IPS-NIHi11 (cell line): Measurements from ENCODE around the gene LIN54.
"Not testable (repeated sequence)": the region's sequence is repeated elsewhere in the genome, so short reads cannot be mapped to it uniquely, and the experiment has no call there.

Experiments used
- DNase-seq: peaks from one replicate; pipeline ENCODE4 v3.0.0; 2012; ENCODE audit warnings: mixed read lengths, low spot score

LIN54 gene

DNA sequence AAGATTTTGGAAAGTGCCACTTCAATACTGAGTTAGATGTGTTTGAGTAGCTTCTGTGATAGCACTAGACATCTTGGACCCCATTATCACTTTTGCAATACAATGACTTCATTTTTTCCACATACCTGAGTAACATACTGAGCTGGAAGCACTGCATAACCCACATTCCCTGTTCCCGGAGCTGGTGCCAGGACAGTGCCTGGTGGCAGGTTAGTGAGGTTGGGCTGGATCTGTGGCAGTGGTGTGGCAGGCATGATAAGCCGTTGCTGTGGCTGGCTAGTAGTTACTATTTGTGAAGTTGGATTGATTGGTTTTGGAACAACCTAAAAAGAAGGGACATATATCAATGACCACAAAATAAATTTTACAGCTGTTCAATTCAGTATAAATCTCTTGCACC lies 71.2 kb downstream of the LIN54 start:
- no peak for DNase-seq

DNA sequence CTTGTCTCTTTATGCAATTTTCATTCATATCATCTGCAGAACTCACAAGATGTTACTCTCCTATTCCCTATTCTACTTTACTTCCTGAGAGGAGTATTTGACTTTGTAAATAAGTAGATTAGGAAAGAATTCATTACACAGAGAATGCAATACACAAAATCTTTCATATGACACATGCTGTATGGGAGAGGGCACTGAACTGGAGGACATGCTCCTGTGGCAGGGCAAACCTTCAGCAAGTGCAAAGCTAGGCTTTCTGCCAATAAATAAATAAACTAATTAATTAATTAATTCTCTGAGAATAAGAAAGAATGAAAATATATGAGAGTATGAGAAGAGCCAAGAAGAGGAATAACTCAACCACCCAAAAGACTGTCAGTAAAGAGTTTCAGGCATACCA lies 76.2 kb downstream of the LIN54 start:
- no peak for DNase-seq

DNA sequence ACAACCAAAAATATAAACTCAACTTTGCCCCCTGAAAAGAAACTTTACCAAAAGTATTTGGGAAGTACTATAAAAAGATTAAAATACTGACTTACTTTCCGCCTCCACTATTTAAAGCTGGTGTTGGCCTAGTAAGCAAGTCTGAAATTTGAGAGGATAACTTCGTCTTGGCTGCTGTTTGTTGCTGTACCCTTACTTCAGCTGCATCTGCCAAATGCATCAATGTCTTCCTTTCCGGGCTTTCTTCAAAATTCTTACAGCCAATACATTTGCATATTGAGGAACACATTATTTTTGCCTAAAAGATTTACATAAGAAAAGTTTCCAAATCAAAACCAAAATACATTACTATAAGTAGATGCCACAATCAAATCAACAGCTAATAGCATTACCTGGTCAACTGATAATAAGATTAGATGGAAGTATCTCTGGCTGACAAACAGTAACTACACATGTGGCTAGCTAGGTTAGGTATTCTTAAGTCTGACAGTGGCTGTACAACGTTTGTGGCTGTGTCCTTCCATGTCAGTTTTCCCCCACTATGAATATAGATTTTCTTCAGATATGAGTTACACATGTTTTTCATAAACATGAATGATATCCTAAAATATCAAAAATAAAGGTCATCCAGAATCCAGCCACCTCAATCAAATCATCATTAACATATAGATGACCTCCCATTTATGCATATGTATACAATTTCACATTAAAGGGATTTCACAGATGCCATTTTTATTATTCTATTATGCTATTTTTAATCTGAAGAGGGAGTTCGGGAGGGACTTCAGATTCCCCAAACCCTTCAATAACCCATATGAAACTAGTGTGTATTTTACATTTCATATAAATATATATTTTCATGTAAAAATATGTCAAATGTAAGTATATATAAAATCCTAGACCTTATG lies 79.5 kb downstream of the LIN54 start:
- no peak for DNase-seq

DNA sequence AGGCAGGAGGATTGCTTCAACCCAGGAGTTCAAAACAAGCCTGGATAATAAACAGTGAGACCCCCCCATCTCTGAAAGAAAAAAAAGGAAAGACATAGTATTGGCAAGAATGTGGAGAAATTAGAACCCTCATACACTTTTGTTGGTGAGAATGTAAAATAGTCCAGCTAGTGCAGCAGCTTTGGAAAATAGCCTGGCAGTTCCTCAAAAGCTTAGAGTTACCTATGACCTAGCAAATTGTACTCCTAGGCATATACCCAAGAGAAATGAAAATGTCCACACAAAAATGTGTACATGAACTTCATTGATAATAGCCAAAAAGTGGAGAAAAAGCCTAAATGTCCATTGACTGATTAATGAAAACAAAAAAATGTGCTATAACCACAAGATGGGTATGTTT lies 88.8 kb downstream of the LIN54 start:
- no peak for DNase-seq

DNA sequence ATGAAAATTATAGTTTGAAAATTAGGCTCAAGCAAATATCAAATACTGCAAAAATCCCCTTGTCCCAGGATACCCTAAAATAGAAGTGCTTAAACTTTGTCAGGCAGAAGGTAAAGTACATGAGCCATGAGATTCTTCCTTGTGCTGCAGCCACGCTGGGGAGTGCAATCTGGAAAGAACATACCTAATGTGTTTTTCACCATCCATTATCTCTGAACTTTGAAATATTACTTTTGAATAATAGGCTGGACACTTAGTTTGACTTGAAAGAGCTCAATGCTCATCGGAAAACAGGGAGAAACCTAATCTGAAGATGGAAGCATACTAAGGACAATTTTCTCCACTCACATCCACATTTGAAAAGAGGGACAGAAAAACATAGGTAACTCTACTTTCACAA lies 91.2 kb downstream of the LIN54 start:
- no peak for DNase-seq

DNA sequence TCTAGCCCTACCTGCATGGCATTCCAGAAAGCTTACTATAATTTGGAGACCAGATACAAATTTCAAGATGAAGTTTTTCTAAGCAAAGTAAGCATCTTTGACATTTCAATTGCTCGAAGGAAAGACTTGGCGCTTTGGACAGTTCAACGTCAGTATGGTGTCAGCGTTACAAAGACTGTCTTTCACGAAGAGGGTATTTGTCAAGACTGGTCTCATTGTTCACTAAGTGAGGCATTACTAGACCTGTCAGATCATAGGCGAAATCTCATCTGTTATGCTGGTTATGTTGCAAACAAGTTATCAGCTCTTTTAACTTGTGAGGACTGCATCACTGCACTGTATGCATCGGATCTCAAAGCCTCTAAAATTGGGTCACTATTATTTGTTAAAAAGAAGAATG lies 92.5 kb downstream of the LIN54 start:
- no peak for DNase-seq

DNA sequence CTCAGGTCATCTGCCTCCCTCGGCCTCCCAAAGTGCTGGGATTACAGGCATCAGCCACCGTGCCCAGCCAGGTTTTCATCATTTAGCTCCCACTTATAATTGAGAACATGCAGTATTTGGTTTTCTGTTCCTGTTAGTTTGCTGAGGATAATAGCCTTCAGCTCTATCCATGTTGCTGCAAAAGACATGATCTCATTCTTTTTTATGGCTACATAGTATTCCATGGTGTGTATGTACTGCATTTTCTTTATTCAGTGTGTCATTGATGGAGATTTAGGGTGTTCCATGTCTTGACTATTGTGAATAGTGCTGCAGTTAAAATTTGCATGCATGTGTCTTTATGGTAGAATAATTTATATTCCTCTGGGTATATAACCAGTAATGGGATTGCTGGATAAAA lies 96.7 kb downstream of the LIN54 start:
- not testable (repeated sequence) for DNase-seq

DNA sequence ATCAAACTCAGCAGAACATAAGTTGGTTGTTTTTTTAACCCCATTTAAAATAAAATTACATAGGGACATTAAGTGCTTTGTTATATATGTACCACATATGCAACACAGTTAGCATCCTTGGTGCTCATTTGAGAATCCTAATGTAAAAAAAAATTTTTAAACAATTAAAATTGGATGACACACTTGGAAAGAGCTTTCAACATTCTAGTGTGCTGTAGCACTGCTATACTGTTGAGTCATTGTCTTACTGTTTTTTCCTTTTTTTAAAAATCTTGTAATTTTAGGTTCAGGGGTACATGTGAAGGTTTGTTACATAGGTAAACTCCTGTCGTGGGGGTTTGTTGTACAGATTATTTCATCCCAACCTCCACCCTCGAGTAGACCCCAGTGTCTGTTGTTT lies 97.3 kb downstream of the LIN54 start:
- no peak for DNase-seq

DNA sequence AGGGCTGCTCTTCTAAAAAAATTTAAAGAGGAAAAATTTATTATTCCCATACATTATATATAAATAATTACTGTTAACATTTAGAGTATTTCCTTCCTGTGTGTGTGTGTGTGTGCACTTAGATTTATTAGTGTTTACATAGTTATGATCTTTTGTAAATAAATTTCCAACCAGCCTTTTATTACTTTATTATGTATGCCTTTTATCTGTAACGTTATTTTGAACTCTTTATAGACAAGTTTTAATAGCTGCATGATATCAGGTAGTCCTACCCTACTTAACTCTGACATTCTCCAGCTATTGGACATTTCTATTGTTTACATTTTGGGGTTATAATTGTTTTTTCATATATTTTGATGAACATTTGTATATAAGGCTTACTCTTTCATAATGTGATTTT lies 101.3 kb downstream of the LIN54 start:
- DNase-seq = no peak

DNA sequence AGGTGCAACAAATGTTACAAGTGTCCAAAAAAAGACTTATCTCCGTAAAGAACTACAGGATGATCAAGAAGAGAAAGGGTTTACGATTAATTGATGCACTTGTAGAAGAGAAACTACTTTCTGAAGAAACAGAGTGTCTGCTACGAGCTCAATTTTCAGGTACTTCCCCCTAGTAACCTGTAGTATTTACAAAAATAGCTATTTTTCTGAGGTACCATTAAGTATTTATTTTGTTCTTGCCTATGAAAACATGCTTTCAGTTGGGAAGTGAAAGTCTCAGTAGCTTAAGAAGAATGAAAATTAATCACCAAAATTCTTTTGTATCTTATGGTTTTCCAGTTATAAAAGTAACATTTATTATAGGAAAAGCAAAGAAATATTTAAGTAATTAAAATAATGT lies 104.2 kb downstream of the LIN54 start:
- DNase-seq = no peak

DNA sequence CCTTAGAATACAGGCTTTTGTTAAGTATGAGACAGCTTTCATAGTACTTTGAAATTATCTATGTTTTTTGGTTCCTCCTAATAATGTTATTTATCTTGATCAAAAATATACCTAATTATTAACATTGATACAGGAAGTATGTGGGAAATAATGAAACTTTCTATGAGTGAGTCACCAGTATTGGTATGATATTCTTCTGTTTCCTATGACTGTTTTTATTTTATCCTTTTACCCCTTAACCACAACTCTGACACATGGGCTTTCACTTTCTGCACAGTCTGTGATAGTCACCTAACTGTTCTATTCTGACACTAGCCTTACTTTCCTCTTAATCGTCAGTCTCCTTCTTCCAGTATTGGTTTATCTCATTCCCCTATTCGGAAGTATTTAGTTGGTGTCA lies 105.4 kb downstream of the LIN54 start:
- no peak for DNase-seq

DNA sequence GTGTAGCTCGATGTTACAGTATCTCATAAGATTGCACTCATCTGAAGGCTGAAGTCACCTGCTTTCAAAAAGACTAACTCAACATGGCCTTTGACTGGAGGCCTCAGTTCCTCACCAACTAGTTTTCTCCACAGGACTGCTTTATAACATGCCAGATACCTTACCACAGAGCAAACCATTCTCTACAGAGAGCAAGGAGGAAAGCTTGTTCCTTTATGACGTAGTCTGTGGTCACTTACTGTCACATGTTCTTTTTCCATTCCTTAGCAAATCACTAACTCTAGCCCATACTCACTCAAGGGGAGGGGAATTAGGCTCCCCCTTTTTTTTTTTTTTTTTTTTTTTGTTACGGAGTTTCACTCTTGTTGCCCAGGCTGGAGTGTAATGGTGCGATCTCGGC lies 106.9 kb downstream of the LIN54 start:
- no peak for DNase-seq

DNA sequence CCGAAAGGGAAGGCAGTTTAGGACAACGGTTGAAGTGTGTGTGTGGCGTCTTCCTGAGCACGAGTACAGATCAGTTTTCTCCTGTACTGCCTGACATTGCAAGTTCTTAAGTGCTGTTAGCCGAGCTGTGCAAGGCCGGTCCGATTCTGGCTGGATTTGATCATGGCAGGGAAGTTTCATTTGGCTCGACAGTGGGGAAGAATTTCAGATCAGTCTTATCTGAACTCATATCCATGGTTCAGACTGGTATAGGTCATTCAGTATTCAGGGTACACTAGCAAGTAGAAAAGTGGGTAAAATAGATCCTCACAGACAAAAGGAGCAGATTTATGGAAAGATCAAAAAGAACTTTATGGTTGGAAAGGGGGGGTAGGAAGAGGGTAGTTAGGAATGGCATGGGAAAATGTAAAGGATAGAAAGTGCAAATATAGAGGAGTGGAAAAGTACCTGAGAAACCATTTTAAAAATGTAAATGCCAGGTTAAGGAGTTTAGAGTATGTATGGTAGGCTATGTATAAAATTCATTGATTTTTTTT lies 109.4 kb downstream of the LIN54 start:
- no peak for DNase-seq

DNA sequence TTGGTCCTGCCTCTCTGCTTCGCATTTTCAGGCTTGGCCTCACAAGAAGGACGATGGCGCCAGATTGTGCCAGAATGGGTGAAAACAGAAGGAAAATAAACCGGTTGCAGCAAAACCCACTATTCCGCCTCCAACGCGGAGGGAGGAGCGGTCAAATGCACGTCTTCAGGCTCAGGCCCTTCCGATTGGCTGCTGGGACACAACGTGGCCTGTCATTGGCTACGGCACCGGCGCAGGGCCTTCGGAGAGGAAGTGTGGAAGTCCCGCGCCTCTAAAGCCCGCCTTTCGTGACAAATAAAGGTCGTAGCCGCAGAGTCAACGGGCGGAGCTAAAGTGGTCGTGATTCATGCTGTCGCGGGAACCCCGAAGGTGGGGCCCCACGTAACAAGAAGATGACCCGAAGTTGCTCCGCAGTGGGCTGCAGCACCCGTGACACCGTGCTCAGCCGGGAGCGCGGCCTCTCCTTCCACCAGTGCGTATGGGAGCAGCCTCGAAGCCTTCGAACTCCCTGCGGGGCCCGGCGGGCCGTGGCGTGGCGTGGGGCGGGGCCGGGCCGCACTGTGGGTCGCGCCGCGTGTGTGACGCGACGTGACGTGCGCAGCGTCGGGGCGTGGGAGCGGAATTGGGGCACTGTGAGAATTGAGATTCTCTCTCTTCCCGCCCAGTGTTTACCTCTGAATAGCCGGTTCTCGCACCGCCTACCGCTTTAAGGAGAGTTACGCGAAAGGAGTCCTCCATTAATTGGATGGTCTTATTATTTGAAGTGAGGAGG lies 110.0 kb downstream of the LIN54 start, which contains the start of gene THAP9:
TSS of gene THAP9 (plus strand) at position 325 of the 772 bp plus-strand sequence. CDS start at position 393, 68 bp downstream.
- DNase-seq = peak; percentile 95

DNA sequence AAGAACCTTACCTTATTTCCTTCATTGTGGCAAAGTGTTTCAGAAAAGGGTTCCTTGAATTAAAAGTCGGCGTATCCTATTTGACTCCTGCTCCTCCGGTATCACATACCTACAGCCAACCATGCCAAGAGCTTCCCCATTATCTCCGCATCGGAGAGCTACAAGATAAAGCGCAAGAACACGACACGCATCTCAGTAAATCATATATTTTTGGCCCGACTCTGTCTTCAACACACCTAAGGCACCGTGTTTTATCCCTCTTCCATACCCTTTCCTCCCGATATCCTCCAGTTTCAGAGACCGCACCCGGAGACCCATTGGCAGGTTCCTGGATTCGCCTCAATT lies 110.6 kb downstream of the LIN54 start:
- no peak for DNase-seq

DNA sequence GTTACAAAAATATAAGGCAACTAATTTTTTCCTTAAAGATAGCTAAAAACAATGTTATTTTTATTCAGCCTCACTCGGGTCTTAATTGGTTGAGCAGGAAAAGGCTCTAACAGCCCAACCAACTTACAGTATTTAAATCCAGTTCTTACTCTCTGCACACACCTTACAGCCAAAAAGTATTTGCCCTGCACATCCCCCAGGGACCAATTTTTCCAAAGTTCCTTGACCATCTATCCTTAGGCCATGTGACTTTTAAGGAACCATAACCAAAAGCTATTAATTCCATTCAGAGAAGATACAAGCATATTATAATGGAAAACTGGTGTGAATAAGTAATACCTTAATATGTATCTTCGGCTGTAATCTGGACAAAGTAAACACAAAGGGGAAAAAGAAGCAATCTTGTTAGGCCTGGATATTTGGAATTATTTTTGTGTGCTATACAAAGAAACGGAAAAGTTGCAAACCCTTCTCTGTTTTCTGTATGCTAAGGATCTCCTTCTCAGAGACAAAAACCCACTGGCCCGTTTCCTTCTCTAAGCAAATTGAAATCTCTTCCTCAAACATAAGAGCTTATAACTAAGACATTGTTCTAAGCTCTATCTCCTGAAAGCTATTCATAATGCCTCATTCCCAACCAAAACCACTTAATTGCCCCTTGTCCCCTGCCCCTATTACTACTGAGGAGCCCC lies 111.1 kb downstream of the LIN54 start:
- no peak for DNase-seq

DNA sequence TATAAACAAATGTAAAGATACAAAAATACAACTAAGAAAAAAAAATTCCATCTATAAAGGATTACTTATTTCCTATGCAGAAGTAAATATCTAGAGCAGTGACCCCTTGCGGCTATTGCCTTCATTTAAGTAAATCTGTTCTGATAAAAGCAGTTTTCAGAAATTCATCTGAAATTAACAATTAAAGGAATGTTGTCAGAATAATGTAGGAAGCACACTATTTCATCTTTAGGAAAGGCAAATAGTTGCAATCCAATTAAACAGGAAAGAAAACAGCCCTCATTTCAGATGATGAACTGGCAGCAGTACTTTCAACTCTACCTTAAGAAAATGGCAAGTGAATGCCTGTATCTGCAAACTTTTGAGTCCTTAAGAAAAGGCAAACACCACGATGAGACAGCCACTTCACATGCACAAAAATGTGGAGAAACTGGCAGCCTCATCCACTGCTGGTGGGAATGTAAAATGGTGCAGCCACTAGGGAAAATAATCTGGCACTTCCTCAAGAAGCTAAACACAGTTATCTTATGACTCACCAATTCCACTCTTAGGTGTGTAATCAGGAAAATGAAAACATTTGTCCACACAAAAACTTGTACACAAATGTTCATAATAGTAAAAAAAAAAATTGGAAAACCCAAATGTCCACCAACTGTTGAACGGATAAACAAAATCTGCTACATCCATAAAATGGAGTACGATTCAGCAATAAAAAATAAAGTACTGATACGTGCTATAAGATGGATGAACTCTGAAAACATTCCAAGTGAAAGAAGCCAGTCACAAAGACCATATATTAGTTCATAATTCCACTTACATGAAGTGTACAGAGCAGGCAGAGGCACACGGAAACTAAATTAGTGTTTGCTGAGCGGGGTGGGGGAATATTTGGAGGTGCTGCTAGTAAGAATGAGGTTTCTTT lies 112.0 kb downstream of the LIN54 start:
- DNase-seq = no peak

DNA sequence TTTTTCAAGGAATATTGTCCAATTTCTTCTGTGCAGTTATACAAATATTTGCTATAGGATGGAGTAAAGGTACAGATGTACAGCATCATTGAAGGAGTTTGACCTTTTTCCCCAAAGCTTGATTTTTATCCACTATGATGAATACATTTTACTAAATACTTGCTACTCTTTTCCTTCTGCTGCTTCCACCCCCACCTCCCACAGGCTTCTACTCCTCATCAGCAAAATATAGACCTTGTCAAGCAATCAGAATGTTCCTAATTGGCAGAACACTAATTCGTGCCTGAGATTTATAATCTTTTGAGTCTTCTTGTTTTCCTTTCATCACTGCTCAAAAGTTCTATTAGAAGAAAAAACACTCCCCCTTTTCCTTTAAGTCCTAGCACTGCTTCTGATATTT lies 113.9 kb downstream of the LIN54 start:
- no peak for DNase-seq

DNA sequence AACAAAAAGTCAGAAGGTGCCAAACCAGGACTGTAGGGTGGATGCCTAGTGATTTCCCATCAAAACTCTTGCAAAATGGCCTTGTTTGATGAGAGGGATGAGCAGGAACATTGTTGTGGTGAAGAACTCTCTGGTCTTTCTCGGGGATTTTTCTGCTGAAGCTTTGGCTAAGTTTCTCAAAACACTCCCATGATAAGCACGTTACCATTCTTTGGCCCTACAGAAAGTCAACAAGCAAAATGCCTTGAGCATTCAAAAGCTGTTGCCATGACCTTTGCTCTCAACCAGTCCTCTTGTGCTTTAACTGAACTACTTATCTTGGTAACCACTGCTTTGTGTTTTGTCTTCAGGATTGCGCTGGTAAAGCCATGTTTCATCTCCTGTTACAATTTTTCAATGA lies 116.7 kb downstream of the LIN54 start:
- no peak for DNase-seq

DNA sequence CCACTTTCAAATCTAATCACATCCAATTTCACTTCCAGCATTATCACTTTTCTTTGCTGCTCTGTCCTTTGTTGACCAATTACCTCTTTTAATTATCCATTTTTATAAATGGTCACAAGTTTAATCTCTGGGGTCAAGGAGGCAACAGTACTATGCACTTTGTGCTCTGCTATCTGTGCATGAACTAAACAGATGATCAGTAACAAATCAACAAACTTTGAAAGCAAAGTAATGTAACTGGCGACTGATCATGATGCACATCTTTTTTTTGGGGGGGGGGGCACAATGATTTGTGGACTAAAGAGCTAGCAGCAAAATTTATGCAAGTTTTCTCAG lies 118.2 kb downstream of the LIN54 start:
- no peak for DNase-seq

DNA sequence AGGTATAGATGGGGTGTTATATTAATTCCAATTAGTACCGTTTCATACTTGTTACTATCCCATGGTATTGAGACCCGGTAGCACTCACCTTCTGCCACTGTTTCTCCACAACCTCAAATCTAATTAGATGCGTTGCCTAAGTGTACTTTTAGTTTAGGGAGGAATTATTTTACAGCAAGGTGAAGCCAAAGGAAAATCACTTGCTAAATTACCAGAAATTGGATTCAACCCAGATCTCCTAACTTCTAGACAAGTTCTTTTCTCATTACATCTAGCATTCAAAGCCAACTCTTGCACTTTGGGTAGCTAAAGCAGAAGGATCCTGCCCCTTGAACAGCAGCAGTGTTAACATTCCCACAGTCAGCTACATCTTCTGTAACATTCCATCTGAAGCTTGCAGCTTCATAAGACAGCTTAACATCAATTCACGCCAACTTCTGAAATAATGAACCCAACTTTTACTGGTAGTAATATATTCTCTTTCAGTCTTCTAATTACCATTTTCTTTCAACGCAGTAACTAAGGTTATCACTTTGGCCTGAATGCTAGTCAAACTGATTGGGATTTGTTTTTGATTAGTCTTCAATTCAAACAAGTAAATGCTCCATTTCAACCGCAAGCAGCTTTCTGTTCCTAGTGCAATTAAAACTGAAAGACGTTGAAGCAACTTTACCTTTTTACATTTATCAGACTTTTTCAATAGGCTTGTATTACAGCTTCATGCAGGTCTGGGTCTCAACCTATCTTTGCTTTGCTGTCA lies 118.7 kb downstream of the LIN54 start:
- no peak for DNase-seq
